NB4 (cell line): Measurements from ENCODE around the gene SLC4A1.

Experiments
- DNase-seq: peaks from one replicate; pipeline ENCODE4 v3.0.0; 2010; ENCODE audit warnings: low read depth
- H3K4me3 ChIP-seq: one replicate; pipeline ENCODE4 v1.5.1; 2011; ENCODE audit warnings: mild to moderate bottlenecking, low read depth, low read length, moderate library complexity
- MYC ChIP-seq: IDR thresholded peaks from 2 replicates; pipeline ENCODE4 v1.6.1; 2011; ENCODE audit warnings: low read depth, low read length
- POLR2A ChIP-seq: IDR thresholded peaks from 2 replicates; pipeline ENCODE4 v1.6.1; 2011; ENCODE audit warnings: mild to moderate bottlenecking; ENCODE audit not compliant: insufficient read length; ENCODE audit errors: extremely low read depth
- TF ChIP-seq, protein P1 (sequence below): IDR thresholded peaks from one replicate; pipeline ENCODE4 v1.5.1; 2012; ENCODE audit warnings: low read depth, low read length
- TF ChIP-seq, protein P2 (sequence below): IDR thresholded peaks from 2 replicates; pipeline ENCODE4 v1.6.1; 2011; ENCODE audit warnings: low read depth, low read length

Gene SLC4A1

DNA sequence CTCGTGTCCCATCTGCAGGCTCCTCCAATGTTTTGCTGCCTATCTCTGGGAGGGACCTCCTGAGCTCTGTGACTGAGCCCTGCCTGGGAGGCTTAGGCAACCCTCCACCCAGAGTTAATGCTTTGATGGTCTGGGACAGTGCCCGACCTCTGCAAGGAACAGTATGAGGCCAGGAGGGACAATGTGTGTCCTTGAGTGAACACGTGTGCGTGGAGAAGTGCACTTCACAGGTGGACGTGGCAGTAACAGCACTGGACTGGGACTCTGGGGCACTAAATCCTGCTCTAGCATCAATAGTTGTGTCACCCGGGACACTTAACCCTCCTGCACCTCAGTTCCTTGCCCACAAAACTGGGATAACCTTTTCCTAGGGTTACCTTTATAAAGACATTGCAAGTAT lies 53.0 kb downstream of the SLC4A1 start:
- TF ChIP-seq, protein P1, sequence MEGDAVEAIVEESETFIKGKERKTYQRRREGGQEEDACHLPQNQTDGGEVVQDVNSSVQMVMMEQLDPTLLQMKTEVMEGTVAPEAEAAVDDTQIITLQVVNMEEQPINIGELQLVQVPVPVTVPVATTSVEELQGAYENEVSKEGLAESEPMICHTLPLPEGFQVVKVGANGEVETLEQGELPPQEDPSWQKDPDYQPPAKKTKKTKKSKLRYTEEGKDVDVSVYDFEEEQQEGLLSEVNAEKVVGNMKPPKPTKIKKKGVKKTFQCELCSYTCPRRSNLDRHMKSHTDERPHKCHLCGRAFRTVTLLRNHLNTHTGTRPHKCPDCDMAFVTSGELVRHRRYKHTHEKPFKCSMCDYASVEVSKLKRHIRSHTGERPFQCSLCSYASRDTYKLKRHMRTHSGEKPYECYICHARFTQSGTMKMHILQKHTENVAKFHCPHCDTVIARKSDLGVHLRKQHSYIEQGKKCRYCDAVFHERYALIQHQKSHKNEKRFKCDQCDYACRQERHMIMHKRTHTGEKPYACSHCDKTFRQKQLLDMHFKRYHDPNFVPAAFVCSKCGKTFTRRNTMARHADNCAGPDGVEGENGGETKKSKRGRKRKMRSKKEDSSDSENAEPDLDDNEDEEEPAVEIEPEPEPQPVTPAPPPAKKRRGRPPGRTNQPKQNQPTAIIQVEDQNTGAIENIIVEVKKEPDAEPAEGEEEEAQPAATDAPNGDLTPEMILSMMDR, result no peak
- TF ChIP-seq, protein P2, sequence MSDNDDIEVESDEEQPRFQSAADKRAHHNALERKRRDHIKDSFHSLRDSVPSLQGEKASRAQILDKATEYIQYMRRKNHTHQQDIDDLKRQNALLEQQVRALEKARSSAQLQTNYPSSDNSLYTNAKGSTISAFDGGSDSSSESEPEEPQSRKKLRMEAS, result no peak
- TF ChIP-seq MYC (no peak), POLR2A (no peak)
- DNase-seq, result no peak
- H3K4me3 ChIP-seq, result no peak overlapping the region

DNA sequence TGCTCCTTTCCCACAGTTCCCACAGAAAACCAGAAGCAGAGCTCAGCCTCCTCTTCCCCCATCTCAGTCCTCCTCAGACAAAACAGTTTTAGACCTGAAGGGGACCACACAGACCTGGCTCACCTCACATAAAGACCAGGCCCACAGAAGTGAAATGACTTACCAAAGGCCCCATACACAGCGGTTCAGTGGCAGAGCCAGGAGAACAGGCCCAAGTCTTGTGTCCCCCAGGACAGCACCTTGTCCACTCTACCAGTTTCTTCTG lies 53.8 kb downstream of the SLC4A1 start:
- DNase-seq, result no peak
- TF ChIP-seq MYC (no peak), POLR2A (no peak)
- TF ChIP-seq, protein P2, result no peak
- TF ChIP-seq, protein P1, result no peak
- no peak overlapping the region for H3K4me3 ChIP-seq

DNA sequence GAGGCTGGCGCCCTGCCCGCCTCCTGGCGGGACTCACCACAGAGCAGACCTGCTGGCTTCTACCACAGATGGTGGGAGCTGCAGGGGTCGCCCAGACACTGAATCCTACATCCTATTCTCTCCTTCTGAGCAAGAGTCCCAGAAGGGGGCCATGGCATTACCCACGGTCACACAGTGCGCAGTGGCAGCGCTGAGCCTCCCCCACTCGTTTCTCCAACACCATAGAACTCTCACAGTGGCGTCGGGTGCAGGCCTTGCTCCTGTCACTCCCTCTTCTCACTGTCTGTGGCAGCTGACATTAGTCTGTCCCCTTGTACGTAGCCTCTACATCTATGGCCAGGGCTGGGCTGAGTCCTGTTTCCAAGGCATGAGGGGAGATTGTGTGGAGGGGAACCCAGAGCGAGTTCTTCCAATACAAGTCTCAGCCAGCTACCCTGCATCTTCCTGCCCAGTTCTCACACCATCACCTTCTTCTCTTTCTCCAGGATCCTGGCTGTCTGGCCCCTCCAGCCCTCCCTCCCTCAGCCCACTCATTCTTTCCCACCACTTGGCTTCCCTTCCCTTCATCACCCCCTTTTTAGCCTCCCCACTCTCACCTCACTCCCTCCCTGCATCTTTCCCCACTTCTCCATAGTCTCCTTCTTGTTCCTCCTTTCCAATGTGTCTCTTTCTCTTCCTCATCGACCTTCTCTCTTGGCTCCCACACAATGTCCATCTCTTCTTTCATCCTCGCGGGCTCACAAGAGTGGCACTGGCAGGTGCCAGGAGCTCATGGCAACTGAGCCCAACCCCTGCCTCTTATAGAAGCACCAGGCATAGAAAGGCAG lies 54.3 kb downstream of the SLC4A1 start:
- no peak overlapping the region for H3K4me3 ChIP-seq
- TF ChIP-seq POLR2A (no peak), MYC (no peak)
- TF ChIP-seq, protein P1, result no peak
- TF ChIP-seq, protein P2, result no peak
- peak; percentile 1 for DNase-seq

DNA sequence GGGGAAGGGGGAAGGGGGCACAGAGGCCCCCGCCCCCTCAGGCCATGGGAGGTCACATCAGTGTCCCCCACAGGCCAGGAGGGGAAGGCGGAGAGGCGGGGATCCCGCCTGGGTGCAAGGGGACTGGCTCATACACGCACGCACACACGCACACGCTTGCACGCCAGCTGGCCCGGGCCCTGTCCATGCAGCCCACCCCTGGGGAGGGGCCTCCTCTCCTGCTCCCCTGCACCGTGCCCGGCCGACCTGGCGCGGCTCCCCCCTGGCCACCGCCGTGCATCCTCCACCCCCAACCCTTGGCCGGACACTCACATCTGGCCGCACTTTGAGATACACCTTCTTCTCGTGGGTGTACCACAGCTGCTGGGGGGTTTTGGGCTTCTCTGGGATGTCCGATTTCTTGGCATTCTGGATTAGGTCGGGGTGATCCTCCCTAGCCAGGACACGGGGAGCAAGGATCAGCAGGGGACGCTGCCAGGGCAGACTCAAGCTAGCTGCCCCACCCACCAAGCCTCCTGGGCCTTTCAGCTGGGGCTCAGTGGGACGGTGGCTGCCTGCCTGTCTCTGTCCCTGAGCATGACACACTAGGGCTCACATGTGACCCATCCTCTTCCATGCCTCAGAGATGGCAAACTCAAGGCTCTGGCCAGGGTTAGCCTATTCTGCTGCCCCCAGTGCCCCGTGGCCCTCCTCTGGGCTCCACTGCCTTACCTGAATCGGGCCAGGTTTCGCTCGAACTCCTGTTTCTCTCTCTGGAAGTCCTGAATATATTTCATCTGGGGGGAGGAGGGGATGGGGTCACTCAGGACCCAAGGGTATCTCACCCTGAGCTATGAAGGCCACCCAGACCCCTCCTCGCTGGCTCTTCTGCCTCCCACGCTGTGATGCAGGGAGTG lies 55.2 kb downstream of the SLC4A1 start:
- DNase-seq, result no peak
- H3K4me3 ChIP-seq, result no peak overlapping the region
- TF ChIP-seq, protein P2, result no peak
- TF ChIP-seq POLR2A, result peak; percentile 7
- no peak for TF ChIP-seq MYC

DNA sequence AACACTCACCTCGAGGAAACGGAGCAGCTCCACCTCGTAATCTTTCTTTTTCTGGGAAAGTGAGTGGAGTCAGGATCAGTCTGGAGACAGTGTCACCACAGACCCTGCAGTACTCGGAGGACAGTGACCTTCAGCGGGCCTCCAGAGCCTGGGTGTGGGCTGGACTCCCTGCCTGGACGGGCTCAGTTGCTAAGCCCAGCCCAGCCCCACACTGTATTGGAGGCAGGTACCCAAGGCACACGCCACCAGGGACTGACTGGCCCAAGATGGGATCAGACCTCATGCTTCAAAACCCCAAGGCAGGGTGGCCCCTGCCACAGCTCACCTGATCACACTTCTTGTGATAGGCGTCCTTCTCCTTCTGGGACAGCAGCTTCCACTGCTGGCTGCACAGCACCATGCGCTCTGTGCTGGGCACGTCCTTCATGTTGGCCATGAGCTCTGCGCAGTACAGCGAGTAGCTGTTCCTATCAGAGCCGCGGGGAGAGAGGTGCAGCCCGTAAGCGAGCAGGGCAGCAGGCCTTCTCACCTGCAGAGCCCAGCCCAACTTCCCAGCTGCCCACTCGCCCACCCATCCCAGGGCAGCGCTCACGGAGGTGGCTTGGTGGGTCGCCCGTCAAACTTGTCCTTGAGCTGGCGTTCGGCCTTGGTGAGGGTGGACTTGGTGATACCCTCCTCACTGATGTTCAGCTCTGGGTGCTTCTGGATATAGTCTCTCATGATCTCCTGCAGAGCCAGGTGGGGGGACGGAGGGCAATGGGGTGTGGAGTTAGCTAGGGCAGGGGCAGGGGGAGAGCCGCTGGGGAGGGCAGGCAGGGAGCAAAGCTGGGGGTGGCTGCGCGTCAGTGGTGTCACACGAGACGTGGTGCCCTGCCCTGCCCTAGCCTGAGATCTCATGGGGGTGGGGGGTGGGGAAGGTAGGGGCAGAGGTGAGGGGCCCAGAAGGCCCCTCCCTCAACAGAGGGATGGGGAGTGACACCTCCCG lies 56.4 kb downstream of the SLC4A1 start:
- TF ChIP-seq, protein P2, result no peak
- TF ChIP-seq, protein P1, result no peak
- TF ChIP-seq POLR2A (no peak), MYC (no peak)
- no peak overlapping the region for H3K4me3 ChIP-seq
- DNase-seq, result no peak
